Adrenal gland (tissue), 12 donors: Measurements from ENCODE around the gene TANC1. TPM values are rescaled to one million over a fixed set of nuclear protein-coding genes. Genes with fewer than 3 reads are reported as not detected.

Source experiments
- DNase-seq, 7 donors: peaks; one replicate each; pipeline ENCODE4 v3.0.0-alpha.2; 2019 to 2020
- H3K27ac ChIP-seq, 5 donors: fragments of 200-600 bp; sonication (generic) in 4 of 5; 1 replicate in 3 of 5; 2 replicates in 2 of 5; pipeline versions ENCODE4 v1.5.1 to v1.8.0; 2016 to 2020; ENCODE audit warnings: mild to moderate bottlenecking in 1 of 5
- H3K27me3 ChIP-seq: fragments of 200-600 bp; 2 replicates; pipeline ENCODE4 v1.8.0; 2021
- H3K36me3 ChIP-seq, 2 donors: fragments of 200-600 bp; replicated peaks in 1 of 2; 1 replicate in 1 of 2; 2 replicates in 1 of 2; pipeline versions ENCODE4 v1.5.1 to v1.8.0; 2018 to 2022
- H3K4me1 ChIP-seq, 2 donors: fragments of 200-600 bp; replicated peaks in 1 of 2; 1 replicate in 1 of 2; 2 replicates in 1 of 2; pipeline versions ENCODE4 v1.5.1 to v1.8.0; 2018 to 2021
- H3K4me3 ChIP-seq, 4 donors: fragments of 200-600 bp; sonication (generic) in 3 of 4; one replicate each; pipeline ENCODE4 v1.5.1; 2016 to 2018
- H3K9me3 ChIP-seq, 3 donors: fragments of 200-600 bp; sonication (generic) in 1 of 3; replicated peaks in 1 of 3; 1 replicate in 2 of 3; 2 replicates in 1 of 3; pipeline versions ENCODE4 v1.5.1 to v1.8.0; 2016 to 2021
- POLR2A ChIP-seq, 2 donors: fragments of 450-650 bp; IDR thresholded peaks; one replicate each; pipeline ENCODE4 v1.6.1; 2017; ENCODE audit warnings: antibody characterized with exemption in 2 of 2, mild to moderate bottlenecking in 2 of 2, moderate library complexity in 1 of 2
- WGBS, 4 donors: extraction: QIAGEN DNeasy Blood & Tissue Kit in 2 of 4; methylation state at CpG; one replicate each; pipeline versions ENCODE4 v1.1.5 to v1.1.7; 2013 to 2017; 5-methylcytosine and 5-hydroxymethylcytosine counted together
- intact Hi-C, 2 donors: fragments of 100-400 bp; cut with DNase I; formaldehyde crosslinking; loops; one replicate each; pipeline versions ENCODE4 v1.14.1 to v1.15.0; 2022 to 2023
- polyA plus RNA-seq, 3 donors: library from polyadenylated mRNA; stranded (reverse); fragments of 200-250 nt in 2 of 3; fragments of 350-450 nt in 1 of 3; fragmentation: Illumina TruSeq in 1 of 3; extraction: RNeasy Lipid Tissue Mini Kit (QIAGEN cat#74804) in 1 of 3; gene quantifications; one replicate each; pipeline ENCODE4 v1.2.3, GENCODE V29; 2013 to 2014
- total RNA-seq, 9 donors: library from RNA; depleted of rRNA in 4 of 9; stranded (reverse); fragments of >200 nt in 4 of 9; fragments of 120-200 nt in 1 of 9; fragmentation: NEBNext Ultra II Directional in 1 of 9; extraction: Animal tissue kit (Norgen Biotek cat#: 25700) in 1 of 9; gene quantifications; one replicate each; pipeline versions ENCODE4 v1.1.0 to v1.2.4, GENCODE V29; 2013 to 2023
- TF ChIP-seq, protein P1 (sequence below), 6 experiments: fragments of 450-650 bp in 4 of 6; fragments of 200-600 bp in 2 of 6; sonication (generic) in 1 of 6; IDR thresholded peaks; 1 replicate in 5 of 6; 2 replicates in 1 of 6; pipeline versions ENCODE4 v1.5.1 to v1.8.0; 2016 to 2021; ENCODE audit warnings: antibody characterized with exemption in 6 of 6, mild to moderate bottlenecking in 2 of 6, moderate library complexity in 1 of 6
- donor health status: healthy with polysubstance abuse.
- donor health status: Bipolar disorder and iron deficiency.
- donor health status: DM: yes; HTN: yes; CAD: no.
- donor health status: DM: no; HTN: no; CAD: no.
- donor health status: DM: no; HTN: no; CAD: no.
- donor health status: DM: yes; HTN: yes; CAD: no.

TANC1 gene
- total and polyA plus RNA-seq, 12 donors = 14.1 to 53.3 (median 24.8) TPM

- Histone ChIP-seq H3K4me3 (no peak overlapping the region), H3K4me1 (peaks cover 15 to 20% of the 10 kb centered on the region in 2 donors), H3K27me3 (no peaks in the 10 kb centered on the region), H3K9me3 (no peaks in the 10 kb centered on the region), H3K36me3 (no peaks in the 10 kb centered on the region), H3K27ac (no peak overlapping the region)
- intact Hi-C loops = no loop called here
- no peak for DNase-seq
- no peak for TF ChIP-seq POLR2A (IDR thresholded peaks at IDR 0.05)
- TF ChIP-seq, protein P1, sequence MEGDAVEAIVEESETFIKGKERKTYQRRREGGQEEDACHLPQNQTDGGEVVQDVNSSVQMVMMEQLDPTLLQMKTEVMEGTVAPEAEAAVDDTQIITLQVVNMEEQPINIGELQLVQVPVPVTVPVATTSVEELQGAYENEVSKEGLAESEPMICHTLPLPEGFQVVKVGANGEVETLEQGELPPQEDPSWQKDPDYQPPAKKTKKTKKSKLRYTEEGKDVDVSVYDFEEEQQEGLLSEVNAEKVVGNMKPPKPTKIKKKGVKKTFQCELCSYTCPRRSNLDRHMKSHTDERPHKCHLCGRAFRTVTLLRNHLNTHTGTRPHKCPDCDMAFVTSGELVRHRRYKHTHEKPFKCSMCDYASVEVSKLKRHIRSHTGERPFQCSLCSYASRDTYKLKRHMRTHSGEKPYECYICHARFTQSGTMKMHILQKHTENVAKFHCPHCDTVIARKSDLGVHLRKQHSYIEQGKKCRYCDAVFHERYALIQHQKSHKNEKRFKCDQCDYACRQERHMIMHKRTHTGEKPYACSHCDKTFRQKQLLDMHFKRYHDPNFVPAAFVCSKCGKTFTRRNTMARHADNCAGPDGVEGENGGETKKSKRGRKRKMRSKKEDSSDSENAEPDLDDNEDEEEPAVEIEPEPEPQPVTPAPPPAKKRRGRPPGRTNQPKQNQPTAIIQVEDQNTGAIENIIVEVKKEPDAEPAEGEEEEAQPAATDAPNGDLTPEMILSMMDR (IDR thresholded peaks at IDR 0.05) = no peak
- 49 to 61% (median 56%) methylated on average over 7 of the region's 7 CpGs for WGBS, 4 donors
Measured at GRCh38 chr2:159002462-159003111, 34.1 kb downstream of the TANC1 start.

DNA sequence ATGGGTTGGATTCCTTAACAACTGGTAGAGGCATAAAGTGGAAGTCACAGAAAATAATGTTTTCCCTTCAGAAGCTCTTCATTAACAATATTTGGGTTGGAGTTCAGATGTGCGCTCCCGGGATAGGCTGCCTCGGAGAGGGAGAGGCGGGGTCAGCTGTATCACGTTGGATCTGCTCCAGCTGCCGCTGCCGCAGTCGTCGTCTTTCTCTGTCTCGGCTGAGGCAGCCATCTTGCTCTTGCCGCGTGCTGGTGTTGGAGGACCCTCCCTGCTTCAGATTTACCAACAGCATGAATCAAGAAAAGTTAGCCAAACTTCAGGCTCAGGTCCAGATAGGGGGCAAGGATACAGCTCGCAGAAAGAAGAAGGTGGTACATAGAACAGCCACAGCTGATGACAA is 35.1 kb downstream of the TANC1 start:
- H3K4me1 ChIP-seq = peaks cover 11 to 14% of the 10 kb centered on the region in 2 donors
- TF ChIP-seq, protein P1 (IDR thresholded peaks at IDR 0.05) = no peak
- no peak for TF ChIP-seq POLR2A (IDR thresholded peaks at IDR 0.05)
- intact Hi-C loops = no loop called here
- H3K27me3 ChIP-seq = no peaks in the 10 kb centered on the region
- no peak for DNase-seq
- no peak overlapping the region for H3K27ac ChIP-seq
- no peaks in the 10 kb centered on the region for H3K9me3 ChIP-seq
- 91 to 94% (median 94%) methylated on average over 13 of the region's 13 CpGs for WGBS, 4 donors
- no peak overlapping the region for H3K4me3 ChIP-seq
- H3K36me3 ChIP-seq = no peaks in the 10 kb centered on the region

- Histone ChIP-seq H3K36me3 (no peaks in the 10 kb centered on the region), H3K9me3 (no peaks in the 10 kb centered on the region), H3K4me1 (peaks cover 3 to 5% of the 10 kb centered on the region in 2 donors), H3K4me3 (no peak overlapping the region), H3K27ac (no peak overlapping the region), H3K27me3 (no peaks in the 10 kb centered on the region)
- intact Hi-C loops = no loop called here
- WGBS, 4 donors = 96 to 97% (median 97%) methylated on average over 6 of the region's 6 CpGs
- TF ChIP-seq POLR2A (IDR thresholded peaks at IDR 0.05) = no peak
- TF ChIP-seq, protein P1 (IDR thresholded peaks at IDR 0.05) = no peak
- no peak for DNase-seq
Measured at GRCh38 chr2:159004849-159005248, 36.4 kb downstream of the TANC1 start.

- peak overlapping the region in 2 of 5 donors; percentile 1 to 66 for H3K27ac ChIP-seq
- no peaks in the 10 kb centered on the region for H3K36me3 ChIP-seq
- DNase-seq = no peak
- intact Hi-C loops = no loop called here
- TF ChIP-seq POLR2A (IDR thresholded peaks at IDR 0.05) = no peak
- TF ChIP-seq, protein P1 (IDR thresholded peaks at IDR 0.05) = no peak
- no peaks in the 10 kb centered on the region for H3K27me3 ChIP-seq
- H3K4me1 ChIP-seq = peaks cover 20 to 38% of the 10 kb centered on the region in 2 donors
- no peak overlapping the region for H3K4me3 ChIP-seq
- 52 to 74% (median 59%) methylated on average over 1 of the region's 1 CpG for WGBS, 4 donors
- peaks cover 0 to 2% (median 0%) of the 10 kb centered on the region in 3 donors for H3K9me3 ChIP-seq
Measured at GRCh38 chr2:159009940-159010339, 41.5 kb downstream of the TANC1 start.
